Immature natural killer cell (primary cell): Measurements from ENCODE around the gene PLSCR5. TPM values are rescaled to one million over a fixed set of nuclear protein-coding genes. Genes with fewer than 3 reads are reported as not detected.

Experiments
- DNase-seq, 3 donors: peaks; one replicate each; pipeline ENCODE4 v3.0.0; 2022; ENCODE audit warnings: mixed read lengths in 1 of 3
- H3K27ac Mint-ChIP-seq, 6 donors: one replicate each; pipeline ENCODE4 v1.8.0; 2020; ENCODE audit warnings: mixed read lengths in 6 of 6, mild to moderate bottlenecking in 5 of 6, inconsistent platforms in 4 of 6, moderate library complexity in 3 of 6
- H3K27me3 Mint-ChIP-seq, 3 donors: one replicate each; pipeline ENCODE4 v1.8.0; 2020 to 2021; ENCODE audit warnings: low read depth in 3 of 3, mild to moderate bottlenecking in 3 of 3, mixed read lengths in 3 of 3, moderate library complexity in 3 of 3, inconsistent platforms in 1 of 3
- H3K36me3 Mint-ChIP-seq, 3 donors: one replicate each; pipeline ENCODE4 v1.8.0; 2020; ENCODE audit warnings: mixed read lengths in 3 of 3, inconsistent platforms in 2 of 3, mild to moderate bottlenecking in 2 of 3
- H3K4me1 Mint-ChIP-seq, 2 donors: one replicate each; pipeline ENCODE4 v1.8.0; 2020; ENCODE audit warnings: inconsistent platforms in 2 of 2, mild to moderate bottlenecking in 2 of 2, mixed read lengths in 2 of 2, moderate library complexity in 1 of 2
- H3K4me3 Mint-ChIP-seq, 5 donors: one replicate each; pipeline ENCODE4 v1.8.0; 2020; ENCODE audit warnings: mild to moderate bottlenecking in 5 of 5, mixed read lengths in 5 of 5, inconsistent platforms in 3 of 5, moderate library complexity in 3 of 5
- H3K9me3 Mint-ChIP-seq, 6 donors: one replicate each; pipeline ENCODE4 v1.8.0; 2020; ENCODE audit warnings: mild to moderate bottlenecking in 6 of 6, mixed read lengths in 6 of 6, inconsistent platforms in 4 of 6, moderate library complexity in 3 of 6
- polyA plus RNA-seq, 3 donors: library from polyadenylated mRNA; unstranded; fragments of 300-500 nt; fragmentation: Illumina TruSeq; gene quantifications; one replicate each; pipeline ENCODE4 v1.2.3, GENCODE V29; 2021

Gene PLSCR5
- polyA plus RNA-seq, 3 donors from 2014 or later, result not detected

DNA sequence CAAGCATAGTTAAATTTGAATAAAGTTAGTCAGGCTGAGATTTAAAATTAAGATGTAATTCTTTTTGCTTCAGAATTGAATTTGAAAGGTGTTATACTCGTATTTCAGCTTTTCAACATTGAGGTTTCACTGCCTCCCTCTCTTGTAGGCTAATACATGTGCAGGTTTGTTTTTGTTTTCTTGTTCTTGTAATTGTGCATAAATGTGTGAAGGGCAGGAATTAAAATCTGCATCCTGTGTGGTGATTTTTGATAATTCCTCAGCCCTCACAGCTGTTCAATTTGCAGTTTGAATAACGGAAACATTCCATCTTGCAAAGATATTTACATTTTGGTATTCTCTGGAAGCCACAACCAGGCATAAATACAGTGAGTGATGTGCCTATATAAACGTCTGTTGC is 35.8 kb downstream of the PLSCR5 start:
- H3K4me1 Mint-ChIP-seq, result no peaks in the 10 kb centered on the region
- H3K4me3 Mint-ChIP-seq, result no peak overlapping the region
- no peak overlapping the region for H3K27ac Mint-ChIP-seq
- no peaks in the 10 kb centered on the region for H3K36me3 Mint-ChIP-seq
- DNase-seq, result no peak
- H3K9me3 Mint-ChIP-seq, result no peaks in the 10 kb centered on the region
- H3K27me3 Mint-ChIP-seq, result peaks cover 0 to 6% (median 1%) of the 10 kb centered on the region in 3 donors

DNA sequence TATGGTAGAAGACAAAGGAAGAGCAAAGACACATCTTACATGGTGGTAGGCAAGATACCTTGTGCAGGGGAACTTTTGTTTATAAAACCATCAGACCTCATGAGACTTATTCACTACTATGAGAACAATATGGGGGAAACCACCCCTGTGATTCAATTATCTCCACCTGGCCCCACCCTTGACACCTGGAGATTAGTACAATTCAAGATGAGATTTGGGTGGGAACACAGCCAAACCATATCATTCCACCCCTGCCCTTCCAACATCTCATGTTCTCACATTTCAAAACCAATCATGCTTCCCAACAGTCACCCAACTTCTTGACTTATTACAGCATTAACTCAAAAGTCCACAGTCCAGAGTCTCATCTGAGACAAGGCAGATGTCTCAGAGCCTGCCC is 39.0 kb downstream of the PLSCR5 start:
- H3K4me1 Mint-ChIP-seq, result no peaks in the 10 kb centered on the region
- no peaks in the 10 kb centered on the region for H3K9me3 Mint-ChIP-seq
- H3K27me3 Mint-ChIP-seq, result peaks cover 0 to 8% (median 1%) of the 10 kb centered on the region in 3 donors
- H3K4me3 Mint-ChIP-seq, result no peak overlapping the region
- no peak for DNase-seq
- peaks cover 0 to 3% (median 0%) of the 10 kb centered on the region in 3 donors for H3K36me3 Mint-ChIP-seq
- H3K27ac Mint-ChIP-seq, result no peak overlapping the region

DNA sequence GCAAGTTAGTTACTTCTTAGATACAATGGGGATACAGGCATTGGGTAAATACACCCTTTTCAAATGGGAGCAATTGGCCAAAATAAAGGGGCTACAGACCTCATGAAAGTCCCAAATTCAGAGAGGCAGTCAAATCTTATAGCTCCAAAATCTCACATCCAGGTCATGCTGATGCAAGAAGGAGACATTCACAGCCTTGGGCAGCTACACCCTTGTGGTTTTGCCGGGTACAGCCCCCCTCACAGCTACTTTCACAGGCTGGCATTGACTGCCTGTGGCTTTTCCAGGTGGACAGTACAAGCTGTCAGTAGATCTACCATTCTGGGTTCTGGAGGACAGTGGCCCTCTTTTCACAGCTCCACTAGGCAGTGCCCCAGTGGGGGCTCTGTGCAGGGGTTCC is 43.3 kb downstream of the PLSCR5 start:
- H3K9me3 Mint-ChIP-seq, result no peaks in the 10 kb centered on the region
- H3K27me3 Mint-ChIP-seq, result peaks cover 0 to 8% (median 0%) of the 10 kb centered on the region in 3 donors
- no peak for DNase-seq
- H3K4me1 Mint-ChIP-seq, result no peaks in the 10 kb centered on the region
- peak overlapping the region in 1 of 6 donors; percentile 10 for H3K27ac Mint-ChIP-seq
- H3K4me3 Mint-ChIP-seq, result no peak overlapping the region
- H3K36me3 Mint-ChIP-seq, result peaks cover 0 to 6% (median 0%) of the 10 kb centered on the region in 3 donors

- no peaks in the 10 kb centered on the region for H3K9me3 Mint-ChIP-seq
- peaks cover 0 to 6% (median 0%) of the 10 kb centered on the region in 3 donors for H3K36me3 Mint-ChIP-seq
- H3K27ac Mint-ChIP-seq, result peak overlapping the region in 1 of 6 donors; percentile 10
- DNase-seq, result no peak
- H3K27me3 Mint-ChIP-seq, result peaks cover 0 to 6% (median 0%) of the 10 kb centered on the region in 3 donors
- H3K4me1 Mint-ChIP-seq, result no peaks in the 10 kb centered on the region
- no peak overlapping the region for H3K4me3 Mint-ChIP-seq
Measured at GRCh38 chr3:146561463-146561862, 43.7 kb downstream of the PLSCR5 start.

DNA sequence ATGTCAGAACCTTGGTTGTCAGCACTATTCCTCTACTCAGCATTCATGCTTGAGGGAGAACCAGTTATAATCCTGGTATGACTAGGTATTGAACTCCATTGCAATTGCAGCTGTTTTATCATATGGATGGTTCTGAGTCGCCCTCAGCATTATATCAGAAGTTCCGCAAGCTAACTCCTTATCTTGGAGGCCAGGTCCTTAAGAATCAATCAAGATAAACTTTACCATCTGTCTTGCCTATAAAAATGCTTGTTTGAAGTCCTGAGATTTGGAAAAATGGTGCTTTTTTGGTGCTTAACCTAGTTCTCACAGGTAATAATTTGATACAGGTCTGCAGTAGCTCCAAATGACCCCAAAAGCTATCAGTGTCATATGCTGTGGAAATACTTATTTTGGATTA is 44.5 kb downstream of the PLSCR5 start:
- DNase-seq, result no peak
- Mint-ChIP-seq H3K27ac (no peak overlapping the region), H3K4me3 (no peak overlapping the region), H3K27me3 (peaks cover 0 to 4% (median 0%) of the 10 kb centered on the region in 3 donors), H3K4me1 (no peaks in the 10 kb centered on the region), H3K36me3 (peaks cover 0 to 6% (median 0%) of the 10 kb centered on the region in 3 donors), H3K9me3 (no peaks in the 10 kb centered on the region)

GRCh38 chr3:146559388-146559787 is 45.8 kb downstream of the PLSCR5 start:
- H3K4me3 Mint-ChIP-seq, result no peak overlapping the region
- no peak overlapping the region for H3K27ac Mint-ChIP-seq
- H3K27me3 Mint-ChIP-seq, result peaks cover 0 to 2% (median 0%) of the 10 kb centered on the region in 3 donors
- no peak for DNase-seq
- H3K36me3 Mint-ChIP-seq, result peaks cover 0 to 6% (median 0%) of the 10 kb centered on the region in 3 donors
- no peaks in the 10 kb centered on the region for H3K9me3 Mint-ChIP-seq
- H3K4me1 Mint-ChIP-seq, result peaks cover 0 to under 1% of the 10 kb centered on the region in 2 donors

DNA sequence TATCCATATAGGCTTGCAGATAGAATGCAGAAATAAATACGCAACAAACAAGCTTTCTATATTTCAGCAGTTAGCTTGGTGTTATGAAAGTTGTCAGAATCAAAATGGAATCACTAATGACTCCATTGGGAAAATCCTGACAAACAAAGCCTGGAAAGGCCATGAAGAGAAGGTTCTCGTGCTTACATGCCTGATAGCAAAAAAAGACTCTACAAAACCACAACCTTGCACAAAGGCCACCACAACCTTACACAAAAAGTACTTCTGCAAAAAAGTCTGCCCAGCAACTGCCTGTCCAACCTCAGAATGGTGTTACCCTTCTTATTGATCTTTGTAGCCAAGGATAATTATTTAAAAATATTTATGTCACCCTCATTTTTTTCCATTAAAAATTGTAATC is 46.4 kb downstream of the PLSCR5 start:
- H3K4me1 Mint-ChIP-seq, result peaks cover 6 to 7% of the 10 kb centered on the region in 2 donors
- H3K4me3 Mint-ChIP-seq, result no peak overlapping the region
- H3K27ac Mint-ChIP-seq, result no peak overlapping the region
- peaks cover 0 to 6% (median 0%) of the 10 kb centered on the region in 3 donors for H3K36me3 Mint-ChIP-seq
- H3K9me3 Mint-ChIP-seq, result no peaks in the 10 kb centered on the region
- peaks cover 0 to 2% (median 0%) of the 10 kb centered on the region in 3 donors for H3K27me3 Mint-ChIP-seq
- DNase-seq, result no peak

DNA sequence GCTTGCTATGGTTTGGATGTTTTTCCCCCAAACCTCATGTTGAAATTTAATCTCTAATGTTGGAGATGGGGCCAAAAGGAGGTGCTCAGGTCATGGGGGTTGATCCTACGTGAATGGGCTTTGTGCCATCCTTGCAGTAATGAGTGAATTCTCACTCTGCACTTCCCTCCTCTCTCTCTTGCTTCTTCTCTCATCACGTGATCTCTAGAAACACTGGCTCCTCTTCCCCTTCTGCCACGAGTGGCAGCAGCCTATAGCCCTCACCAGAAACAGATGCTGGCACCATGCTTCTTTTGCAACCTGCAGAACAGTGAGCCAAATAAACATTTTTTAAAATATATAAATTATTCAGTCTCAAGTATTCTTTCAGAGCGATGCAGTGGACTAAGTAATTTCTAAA is 47.4 kb downstream of the PLSCR5 start:
- no peak overlapping the region for H3K27ac Mint-ChIP-seq
- no peak for DNase-seq
- peaks cover 0 to 2% (median 0%) of the 10 kb centered on the region in 3 donors for H3K27me3 Mint-ChIP-seq
- H3K4me3 Mint-ChIP-seq, result no peak overlapping the region
- no peaks in the 10 kb centered on the region for H3K9me3 Mint-ChIP-seq
- H3K36me3 Mint-ChIP-seq, result peaks cover 0 to 6% (median 0%) of the 10 kb centered on the region in 3 donors
- peaks cover 8% of the 10 kb centered on the region in 2 donors for H3K4me1 Mint-ChIP-seq

- Mint-ChIP-seq H3K4me1 (peaks cover 11 to 18% of the 10 kb centered on the region in 2 donors), H3K9me3 (no peaks in the 10 kb centered on the region), H3K4me3 (no peak overlapping the region), H3K27ac (no peak overlapping the region), H3K36me3 (peaks cover 0 to 3% (median 0%) of the 10 kb centered on the region in 3 donors), H3K27me3 (no peaks in the 10 kb centered on the region)
- no peak for DNase-seq
Measured at GRCh38 chr3:146555311-146555710, 49.8 kb downstream of the PLSCR5 start.

DNA sequence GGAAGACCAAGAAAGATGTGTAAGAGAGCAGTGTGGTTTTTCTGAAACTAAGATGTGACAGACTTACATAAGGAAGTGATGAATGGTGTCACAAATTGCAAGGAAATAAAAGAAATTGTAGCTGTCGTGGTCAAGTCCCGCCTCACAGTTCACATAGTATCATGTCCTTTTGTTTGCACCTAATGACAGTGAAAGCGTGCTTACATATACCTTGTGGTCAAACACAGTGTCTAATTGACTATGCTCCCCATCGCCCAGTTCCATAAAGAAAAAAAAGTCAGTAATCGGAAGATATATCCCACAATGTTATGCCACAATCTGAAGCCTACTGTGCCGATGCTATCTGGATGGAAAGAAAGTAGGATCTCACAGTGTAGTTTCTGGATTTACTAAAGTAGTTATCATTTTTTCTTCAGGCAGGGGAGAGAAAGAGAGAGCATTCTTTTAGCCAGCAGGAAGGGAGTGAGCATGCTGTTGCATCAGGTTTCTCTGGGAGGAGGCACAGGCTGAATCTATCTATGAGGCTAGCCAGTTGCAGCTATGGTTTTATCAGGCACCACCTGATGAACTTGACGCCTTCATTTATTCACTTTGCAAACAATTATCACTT is 50.9 kb downstream of the PLSCR5 start:
- Mint-ChIP-seq H3K27ac (no peak overlapping the region), H3K9me3 (no peaks in the 10 kb centered on the region), H3K27me3 (no peaks in the 10 kb centered on the region), H3K4me3 (no peak overlapping the region), H3K36me3 (peaks cover 0 to 3% (median 0%) of the 10 kb centered on the region in 3 donors), H3K4me1 (peaks cover 15 to 22% of the 10 kb centered on the region in 2 donors)
- no peak for DNase-seq

GRCh38 chr3:146550743-146551510 is 54.2 kb downstream of the PLSCR5 start:
- Mint-ChIP-seq H3K4me3 (peak overlapping the region in 1 of 5 donors; percentile 8), H3K27me3 (no peaks in the 10 kb centered on the region), H3K9me3 (no peaks in the 10 kb centered on the region), H3K36me3 (no peaks in the 10 kb centered on the region), H3K4me1 (peaks cover 27 to 43% of the 10 kb centered on the region in 2 donors), H3K27ac (peak overlapping the region in 1 of 6 donors; percentile 75)
- no peak for DNase-seq

GRCh38 chr3:146550070-146550615 is 55.0 kb downstream of the PLSCR5 start:
- peaks cover 29 to 47% of the 10 kb centered on the region in 2 donors for H3K4me1 Mint-ChIP-seq
- no peaks in the 10 kb centered on the region for H3K27me3 Mint-ChIP-seq
- H3K4me3 Mint-ChIP-seq, result peak overlapping the region in 3 of 5 donors; percentile 12 to 52 (median 40)
- H3K9me3 Mint-ChIP-seq, result no peaks in the 10 kb centered on the region
- H3K27ac Mint-ChIP-seq, result peak overlapping the region in 4 of 6 donors; percentile 8 to 75 (median 62)
- no peaks in the 10 kb centered on the region for H3K36me3 Mint-ChIP-seq
- DNase-seq, result no peak

- H3K4me3 Mint-ChIP-seq, result peak overlapping the region in 2 of 5 donors; percentile 14 to 42
- peaks cover 0 to 5% (median 2%) of the 10 kb centered on the region in 3 donors for H3K27me3 Mint-ChIP-seq
- H3K27ac Mint-ChIP-seq, result peak overlapping the region in 5 of 6 donors; percentile 37 to 63 (median 59)
- no peaks in the 10 kb centered on the region for H3K36me3 Mint-ChIP-seq
- H3K4me1 Mint-ChIP-seq, result peaks cover 33 to 58% of the 10 kb centered on the region in 2 donors
- no peaks in the 10 kb centered on the region for H3K9me3 Mint-ChIP-seq
- peak in 1 of 3 donors; percentile 15 for DNase-seq
Measured at GRCh38 chr3:146547235-146547835, 57.8 kb downstream of the PLSCR5 start.
